Left lung (tissue), 10 donors: ENCODE results near the gene KDM3A. TPM values are rescaled to one million over a fixed set of nuclear protein-coding genes. Genes with fewer than 3 reads are reported as not detected.

Experiments used
- ATAC-seq: fragments of 200-7000 bp; cut with Tn5 transposase; one replicate; pipeline ENCODE4 v1.9.1; 2020; ENCODE audit warnings: moderate library complexity
- DNase-seq, 4 donors: peaks; one replicate each; pipeline ENCODE4 v3.0.0-alpha.2; 2013 to 2020
- H3K27ac ChIP-seq, 2 donors: fragments of 200-600 bp; sonication (generic) in 1 of 2; one replicate each; pipeline versions ENCODE4 v1.5.0 to v1.8.0; 2020 to 2021
- H3K27me3 ChIP-seq, 2 donors: fragments of 200-600 bp; sonication (generic) in 1 of 2; one replicate each; pipeline versions ENCODE4 v1.5.0 to v1.8.0; 2020 to 2021
- H3K36me3 ChIP-seq, 2 donors: fragments of 200-600 bp; sonication (generic) in 1 of 2; one replicate each; pipeline versions ENCODE4 v1.5.0 to v1.8.0; 2020 to 2021
- H3K4me1 ChIP-seq, 2 donors: fragments of 200-600 bp; one replicate each; pipeline ENCODE4 v1.8.0; 2021
- H3K4me3 ChIP-seq, 2 donors: fragments of 200-600 bp; sonication (generic) in 1 of 2; one replicate each; pipeline versions ENCODE4 v1.5.0 to v1.8.0; 2020 to 2021; ENCODE audit warnings: mild to moderate bottlenecking in 1 of 2
- H3K9me3 ChIP-seq, 2 donors: fragments of 200-600 bp; sonication (generic) in 1 of 2; one replicate each; pipeline versions ENCODE4 v1.5.0 to v1.8.0; 2020 to 2021
- intact Hi-C, 2 donors: fragments of 100-400 bp; cut with DNase I; formaldehyde crosslinking; loops; one replicate each; pipeline versions ENCODE4 v1.11.2 to v1.14.2; 2022
- polyA plus RNA-seq, 6 donors: library from polyadenylated mRNA; unstranded; fragments of 120-200 nt; gene quantifications; one replicate each; pipeline ENCODE4 v1.2.1, GENCODE V29; 2013; ENCODE audit not compliant: insufficient read length in 6 of 6
- total RNA-seq, 2 donors: library from RNA; stranded (reverse); fragmentation: NEBNext Ultra II Directional; extraction: Animal tissue kit (Norgen Biotek cat#: 25700); gene quantifications; one replicate each; pipeline ENCODE4 v1.2.1, GENCODE V29; 2021
- TF ChIP-seq, protein P1 (sequence below), 2 donors: fragments of 200-600 bp; sonication (generic) in 1 of 2; IDR thresholded peaks; one replicate each; pipeline versions ENCODE4 v1.5.0 to v1.8.0; 2021; ENCODE audit warnings: antibody characterized with exemption in 2 of 2
- donor health status: DM: no; HTN: yes; CAD: no.
- donor health status: DM: no; HTN: no; CAD: no.

KDM3A gene
- total and polyA plus RNA-seq, 8 donors = 39.3 to 115 (median 73.8) TPM

DNA sequence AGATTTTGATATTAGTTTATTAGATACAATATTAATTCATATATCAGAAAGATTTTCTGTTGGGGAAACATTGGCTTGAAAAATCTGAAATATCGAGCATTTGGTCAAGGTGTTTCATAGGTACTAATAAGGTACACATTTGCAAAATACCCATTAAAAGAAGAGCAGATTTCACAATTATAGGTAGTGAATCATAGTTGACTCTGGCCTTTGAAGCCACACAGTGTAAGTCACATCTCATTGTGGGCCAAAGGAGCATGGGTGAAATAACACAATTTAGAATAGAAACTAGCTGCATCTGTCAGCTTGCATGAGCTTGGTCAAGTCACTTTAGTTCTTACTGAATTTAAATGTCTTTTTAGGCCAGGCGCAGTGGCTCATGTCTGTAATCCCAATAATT is 4.9 kb downstream of the KDM3A start:
- Histone ChIP-seq H3K4me3 (no peak overlapping the region), H3K4me1 (peaks cover 13 to 41% of the 10 kb centered on the region in 2 donors), H3K9me3 (no peaks in the 10 kb centered on the region), H3K36me3 (peaks cover 0 to 15% of the 10 kb centered on the region in 2 donors), H3K27me3 (no peaks in the 10 kb centered on the region), H3K27ac (no peak overlapping the region)
- DNase-seq (no peak), ATAC-seq (no peak)
- intact Hi-C loops = no loop called here
- TF ChIP-seq, protein P1, sequence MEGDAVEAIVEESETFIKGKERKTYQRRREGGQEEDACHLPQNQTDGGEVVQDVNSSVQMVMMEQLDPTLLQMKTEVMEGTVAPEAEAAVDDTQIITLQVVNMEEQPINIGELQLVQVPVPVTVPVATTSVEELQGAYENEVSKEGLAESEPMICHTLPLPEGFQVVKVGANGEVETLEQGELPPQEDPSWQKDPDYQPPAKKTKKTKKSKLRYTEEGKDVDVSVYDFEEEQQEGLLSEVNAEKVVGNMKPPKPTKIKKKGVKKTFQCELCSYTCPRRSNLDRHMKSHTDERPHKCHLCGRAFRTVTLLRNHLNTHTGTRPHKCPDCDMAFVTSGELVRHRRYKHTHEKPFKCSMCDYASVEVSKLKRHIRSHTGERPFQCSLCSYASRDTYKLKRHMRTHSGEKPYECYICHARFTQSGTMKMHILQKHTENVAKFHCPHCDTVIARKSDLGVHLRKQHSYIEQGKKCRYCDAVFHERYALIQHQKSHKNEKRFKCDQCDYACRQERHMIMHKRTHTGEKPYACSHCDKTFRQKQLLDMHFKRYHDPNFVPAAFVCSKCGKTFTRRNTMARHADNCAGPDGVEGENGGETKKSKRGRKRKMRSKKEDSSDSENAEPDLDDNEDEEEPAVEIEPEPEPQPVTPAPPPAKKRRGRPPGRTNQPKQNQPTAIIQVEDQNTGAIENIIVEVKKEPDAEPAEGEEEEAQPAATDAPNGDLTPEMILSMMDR (IDR thresholded peaks at IDR 0.05) = no peak

DNA sequence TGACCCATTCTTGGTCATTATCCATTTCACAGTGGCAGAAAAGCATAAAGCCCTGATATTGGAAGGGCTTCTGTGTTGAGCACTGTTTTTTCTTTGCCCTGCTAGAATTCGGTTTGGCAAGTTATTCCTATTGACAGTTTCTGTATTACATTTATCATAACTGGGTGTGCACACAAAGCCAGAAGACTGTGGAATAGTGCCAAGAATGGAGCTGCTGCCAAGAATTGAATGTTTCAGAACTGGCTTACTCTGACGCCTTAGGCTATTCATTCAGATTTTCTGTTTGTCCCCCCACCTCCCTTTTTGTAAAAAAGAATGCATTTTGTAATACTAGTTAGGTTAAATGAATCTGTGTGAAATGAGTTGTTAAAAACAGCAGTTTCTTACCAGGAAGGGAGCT is 12.7 kb downstream of the KDM3A start:
- intact Hi-C loops = no loop called here
- peaks cover 3 to 69% of the 10 kb centered on the region in 2 donors for H3K36me3 ChIP-seq
- no peaks in the 10 kb centered on the region for H3K9me3 ChIP-seq
- DNase-seq = peak in 2 of 4 donors; percentile 54 to 68
- H3K4me3 ChIP-seq = no peak overlapping the region
- H3K27ac ChIP-seq = no peak overlapping the region
- peak; percentile 69 for ATAC-seq
- no peaks in the 10 kb centered on the region for H3K27me3 ChIP-seq
- H3K4me1 ChIP-seq = peaks cover 3 to 5% of the 10 kb centered on the region in 2 donors
- TF ChIP-seq, protein P1 (IDR thresholded peaks at IDR 0.05) = no peak

DNA sequence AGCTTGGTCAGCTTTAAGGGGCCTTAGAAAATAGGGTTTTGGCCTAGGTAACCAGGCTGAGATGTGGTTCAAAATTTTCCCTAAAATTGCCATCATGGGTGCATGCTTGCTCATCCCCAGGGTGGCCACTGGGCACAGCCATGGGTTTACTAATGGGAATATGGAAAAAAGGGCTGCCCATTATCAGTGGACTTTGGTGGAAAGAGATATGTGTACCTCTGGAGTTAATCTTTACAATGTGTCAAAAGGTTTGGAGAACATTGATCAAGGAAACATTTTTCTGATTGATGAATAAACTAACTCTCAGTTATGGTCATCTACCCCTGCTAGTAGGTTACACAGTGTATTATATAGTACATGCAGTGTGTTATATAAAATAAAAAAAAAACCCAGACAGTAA is 13.1 kb downstream of the KDM3A start:
- H3K9me3 ChIP-seq = no peaks in the 10 kb centered on the region
- DNase-seq (no peak), ATAC-seq (no peak)
- H3K36me3 ChIP-seq = peaks cover 3 to 73% of the 10 kb centered on the region in 2 donors
- no peak overlapping the region for H3K27ac ChIP-seq
- H3K27me3 ChIP-seq = no peaks in the 10 kb centered on the region
- peaks cover 3 to 5% of the 10 kb centered on the region in 2 donors for H3K4me1 ChIP-seq
- H3K4me3 ChIP-seq = no peak overlapping the region
- TF ChIP-seq, protein P1 (IDR thresholded peaks at IDR 0.05) = no peak
- intact Hi-C loops = no loop called here

DNA sequence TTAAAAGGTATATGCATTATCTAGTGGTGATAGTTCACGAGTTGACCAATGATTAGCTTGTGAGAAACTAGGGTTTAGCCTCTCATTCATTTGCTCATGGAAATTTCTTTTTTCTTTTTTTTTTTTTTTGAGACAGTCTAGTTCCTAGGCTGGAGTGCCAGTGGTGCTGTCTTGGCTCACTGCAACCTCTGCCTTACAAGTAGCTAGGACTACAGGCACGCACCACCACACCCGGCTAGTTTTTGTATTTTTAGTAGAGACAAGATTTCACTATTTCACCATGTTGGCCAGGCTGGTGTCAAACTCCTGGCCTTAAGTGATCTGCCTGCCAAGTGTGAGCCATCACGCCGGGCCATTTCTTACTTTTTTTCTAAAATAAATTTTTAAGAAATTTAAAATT is 14.0 kb downstream of the KDM3A start:
- Histone ChIP-seq H3K4me3 (no peak overlapping the region), H3K27ac (no peak overlapping the region), H3K27me3 (no peaks in the 10 kb centered on the region), H3K4me1 (peaks cover 3 to 5% of the 10 kb centered on the region in 2 donors), H3K9me3 (no peaks in the 10 kb centered on the region), H3K36me3 (peaks cover 3 to 75% of the 10 kb centered on the region in 2 donors)
- ATAC-seq = no peak
- no peak for DNase-seq
- TF ChIP-seq, protein P1 (IDR thresholded peaks at IDR 0.05) = no peak
- intact Hi-C loops = no loop called here

DNA sequence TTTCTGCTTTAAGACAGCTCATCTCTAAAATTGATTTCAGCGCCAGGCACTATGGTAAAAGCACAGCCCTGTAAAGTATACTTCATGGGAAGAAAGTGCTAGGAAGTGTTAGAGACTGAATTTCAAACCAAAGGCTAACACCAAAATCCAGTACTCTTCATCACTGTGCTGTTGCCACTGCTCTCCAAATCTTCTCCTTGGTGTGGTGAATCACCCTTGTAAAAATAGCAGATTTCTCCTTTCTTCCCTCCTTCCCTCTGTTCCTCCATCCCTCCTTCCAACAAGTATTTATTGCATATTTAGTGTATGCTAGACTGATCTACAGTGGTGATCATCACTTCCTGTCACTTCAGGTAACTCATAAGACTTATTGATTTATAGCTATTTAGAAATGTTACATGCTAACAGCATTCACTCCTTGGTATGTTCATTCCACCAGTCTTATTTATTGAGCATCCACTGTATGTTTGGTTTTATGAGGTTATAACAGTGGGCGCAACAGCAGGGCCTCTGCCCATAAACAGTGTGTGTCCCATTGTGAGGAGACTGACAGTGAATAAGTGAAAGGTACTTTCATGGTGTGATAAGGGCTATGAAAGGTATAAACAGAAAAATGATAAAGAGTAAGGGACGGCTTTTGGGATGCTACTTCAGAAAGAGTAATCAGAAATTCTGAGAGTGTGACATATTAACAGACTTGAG is 20.0 kb downstream of the KDM3A start:
- Histone ChIP-seq H3K36me3 (peaks cover 2 to 90% of the 10 kb centered on the region in 2 donors), H3K4me1 (no peaks in the 10 kb centered on the region), H3K4me3 (no peak overlapping the region), H3K27ac (no peak overlapping the region), H3K27me3 (no peaks in the 10 kb centered on the region), H3K9me3 (no peaks in the 10 kb centered on the region)
- ATAC-seq (no peak), DNase-seq (no peak)
- intact Hi-C loops = no loop called here
- TF ChIP-seq, protein P1 (IDR thresholded peaks at IDR 0.05) = no peak
